AG09319 (cell line): ENCODE data around the gene TMEM151A.
"Not testable (repeated sequence)": the region's sequence is repeated elsewhere in the genome, so short reads cannot be mapped to it uniquely, and the experiment has no call there.

Source experiments
- DNase-seq: peaks from one replicate; pipeline ENCODE4 v3.0.0-alpha.2; 2010; ENCODE audit warnings: low read depth; ENCODE audit errors: extremely low read depth
- TF ChIP-seq, protein P1 (sequence below): IDR thresholded peaks from 2 replicates; pipeline ENCODE4 v1.5.1; 2011; ENCODE audit warnings: low read depth, mild to moderate bottlenecking, inconsistent platforms, low read length, moderate library complexity

TMEM151A gene

DNA sequence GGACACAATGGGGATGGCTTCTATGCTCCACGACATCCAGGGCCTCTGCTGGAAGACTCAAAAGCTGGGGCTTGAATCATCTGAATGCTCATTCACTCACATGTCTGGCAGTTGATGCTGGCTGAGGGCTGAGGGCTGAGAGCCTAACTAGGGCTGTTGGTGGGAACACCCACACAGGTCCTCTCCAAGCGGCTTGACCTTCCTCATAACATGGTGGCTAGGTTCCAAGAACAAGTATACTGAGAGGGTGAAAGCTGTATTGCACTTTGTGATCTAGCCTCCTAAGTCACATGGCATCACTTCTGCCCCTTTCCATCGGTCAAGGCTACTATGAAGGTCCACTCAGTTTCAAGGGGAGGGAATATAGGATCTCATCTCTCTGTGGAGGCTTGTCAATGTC is 7.5 kb downstream of the TMEM151A start:
- no peak for DNase-seq
- TF ChIP-seq, protein P1, sequence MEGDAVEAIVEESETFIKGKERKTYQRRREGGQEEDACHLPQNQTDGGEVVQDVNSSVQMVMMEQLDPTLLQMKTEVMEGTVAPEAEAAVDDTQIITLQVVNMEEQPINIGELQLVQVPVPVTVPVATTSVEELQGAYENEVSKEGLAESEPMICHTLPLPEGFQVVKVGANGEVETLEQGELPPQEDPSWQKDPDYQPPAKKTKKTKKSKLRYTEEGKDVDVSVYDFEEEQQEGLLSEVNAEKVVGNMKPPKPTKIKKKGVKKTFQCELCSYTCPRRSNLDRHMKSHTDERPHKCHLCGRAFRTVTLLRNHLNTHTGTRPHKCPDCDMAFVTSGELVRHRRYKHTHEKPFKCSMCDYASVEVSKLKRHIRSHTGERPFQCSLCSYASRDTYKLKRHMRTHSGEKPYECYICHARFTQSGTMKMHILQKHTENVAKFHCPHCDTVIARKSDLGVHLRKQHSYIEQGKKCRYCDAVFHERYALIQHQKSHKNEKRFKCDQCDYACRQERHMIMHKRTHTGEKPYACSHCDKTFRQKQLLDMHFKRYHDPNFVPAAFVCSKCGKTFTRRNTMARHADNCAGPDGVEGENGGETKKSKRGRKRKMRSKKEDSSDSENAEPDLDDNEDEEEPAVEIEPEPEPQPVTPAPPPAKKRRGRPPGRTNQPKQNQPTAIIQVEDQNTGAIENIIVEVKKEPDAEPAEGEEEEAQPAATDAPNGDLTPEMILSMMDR: no peak

DNA sequence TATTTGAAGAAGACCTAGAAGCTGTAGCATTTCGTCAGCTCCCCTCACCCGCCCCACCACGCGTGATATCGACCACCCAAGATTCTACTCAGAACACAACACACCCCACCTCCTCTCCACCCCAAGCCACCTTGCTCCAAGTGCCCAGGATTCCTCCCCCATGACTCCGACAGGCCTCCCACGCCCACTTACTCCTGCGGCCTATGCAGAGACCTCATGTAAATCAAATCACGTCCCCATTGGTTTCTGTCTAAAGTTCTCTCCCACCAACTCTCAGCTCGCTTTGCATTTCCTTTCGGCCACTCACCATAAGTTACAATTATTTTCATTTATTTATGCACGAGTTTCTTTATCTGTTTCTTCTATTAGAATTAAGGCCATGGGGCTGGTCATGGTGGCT is 11.0 kb downstream of the TMEM151A start:
- no peak for DNase-seq
- TF ChIP-seq, protein P1: no peak

DNA sequence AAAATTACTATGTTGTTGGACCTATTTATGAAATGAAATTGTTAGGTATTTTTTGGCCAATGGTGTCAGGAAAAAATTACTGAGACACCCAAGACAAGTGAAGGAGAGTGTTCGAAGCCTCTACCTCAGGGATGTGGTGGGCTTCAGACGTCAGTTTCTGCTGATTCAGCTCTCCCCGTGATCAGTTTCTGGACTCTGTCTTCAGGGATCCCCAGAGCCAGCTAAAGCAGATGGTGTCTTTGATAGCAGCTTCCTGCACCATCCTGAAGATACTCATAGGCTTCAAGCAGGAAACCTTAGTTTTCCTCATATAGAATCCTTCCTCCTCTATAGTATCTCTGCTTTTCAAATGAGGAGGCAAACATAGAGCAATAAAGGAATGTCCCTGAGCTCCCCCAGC is 17.8 kb downstream of the TMEM151A start:
- TF ChIP-seq, protein P1: no peak
- no peak for DNase-seq

DNA sequence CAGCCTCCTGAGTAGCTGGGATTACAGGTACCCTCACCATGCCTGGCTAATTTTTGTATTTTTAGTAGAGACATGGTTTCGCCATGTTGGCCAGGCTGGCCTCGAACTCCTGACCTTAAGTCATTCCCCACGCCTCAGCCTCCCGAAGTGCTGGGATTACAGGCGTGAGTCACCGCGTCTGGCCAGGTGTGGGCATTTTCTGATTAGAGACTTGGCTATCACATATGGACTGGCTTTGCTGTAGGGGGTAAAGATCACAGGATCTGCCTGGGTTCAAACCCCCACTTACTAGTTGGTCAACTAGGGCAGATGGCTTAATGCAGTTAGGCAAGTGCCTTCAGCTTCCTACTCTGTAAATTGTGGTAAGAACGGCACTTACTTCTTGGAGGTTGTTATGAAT is 18.6 kb downstream of the TMEM151A start:
- no peak for DNase-seq
- TF ChIP-seq, protein P1: no peak

DNA sequence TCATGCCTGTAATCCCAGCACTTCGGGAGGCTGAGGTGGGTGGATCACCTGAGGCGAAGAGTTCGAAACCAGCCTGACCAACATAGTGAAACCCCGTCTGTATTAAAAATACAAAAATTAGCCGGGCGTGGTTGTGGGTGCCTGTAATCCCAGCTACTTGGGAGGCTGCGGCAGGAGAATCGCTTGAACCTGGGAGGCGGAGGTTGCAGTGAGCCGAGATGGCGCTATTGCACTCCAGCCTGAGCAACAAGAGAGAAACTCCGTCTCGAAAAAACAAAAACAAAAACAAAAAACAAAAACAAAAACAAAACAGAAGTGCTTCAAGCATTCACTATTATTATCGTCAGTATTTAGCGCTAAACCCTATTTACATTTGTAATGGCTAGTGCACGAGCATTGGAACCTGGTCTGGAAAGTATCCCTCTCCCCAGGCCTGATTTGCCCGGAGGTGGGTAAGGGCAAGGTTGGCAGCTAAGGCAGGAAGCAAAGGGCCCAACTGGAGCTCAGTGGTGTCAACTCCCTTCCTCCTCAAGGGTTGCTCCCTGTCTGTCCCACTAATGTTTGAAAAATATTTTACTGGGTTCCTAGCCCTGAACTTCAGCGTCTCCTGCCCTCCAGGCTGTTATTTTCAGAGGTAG is 19.2 kb downstream of the TMEM151A start:
- DNase-seq: not testable (repeated sequence)

DNA sequence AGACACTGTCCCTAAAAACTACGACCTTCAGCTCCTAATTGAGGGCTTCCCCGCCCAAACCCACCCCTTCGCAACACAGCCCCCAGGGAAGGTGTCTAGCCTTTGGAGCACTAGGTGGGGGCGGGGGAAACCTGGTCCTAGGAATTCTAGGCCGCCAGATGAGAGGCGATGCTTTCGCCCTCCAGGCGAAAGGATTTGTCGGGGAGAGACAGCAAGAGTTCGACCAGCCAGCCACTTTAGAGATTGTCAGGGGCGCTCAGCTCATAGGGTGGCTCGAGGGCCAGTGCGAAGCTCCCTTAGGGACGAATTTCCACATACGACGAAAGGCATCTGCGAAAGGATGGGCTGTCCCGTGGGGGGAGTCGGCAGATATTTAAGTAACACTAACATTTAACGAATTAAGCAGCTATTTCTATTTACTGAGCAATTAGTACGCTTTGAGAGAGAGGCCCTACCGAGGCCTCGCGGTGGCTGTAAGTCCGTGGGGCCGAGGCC is 19.8 kb downstream of the TMEM151A start:
- TF ChIP-seq, protein P1: no peak
- DNase-seq: no peak

DNA sequence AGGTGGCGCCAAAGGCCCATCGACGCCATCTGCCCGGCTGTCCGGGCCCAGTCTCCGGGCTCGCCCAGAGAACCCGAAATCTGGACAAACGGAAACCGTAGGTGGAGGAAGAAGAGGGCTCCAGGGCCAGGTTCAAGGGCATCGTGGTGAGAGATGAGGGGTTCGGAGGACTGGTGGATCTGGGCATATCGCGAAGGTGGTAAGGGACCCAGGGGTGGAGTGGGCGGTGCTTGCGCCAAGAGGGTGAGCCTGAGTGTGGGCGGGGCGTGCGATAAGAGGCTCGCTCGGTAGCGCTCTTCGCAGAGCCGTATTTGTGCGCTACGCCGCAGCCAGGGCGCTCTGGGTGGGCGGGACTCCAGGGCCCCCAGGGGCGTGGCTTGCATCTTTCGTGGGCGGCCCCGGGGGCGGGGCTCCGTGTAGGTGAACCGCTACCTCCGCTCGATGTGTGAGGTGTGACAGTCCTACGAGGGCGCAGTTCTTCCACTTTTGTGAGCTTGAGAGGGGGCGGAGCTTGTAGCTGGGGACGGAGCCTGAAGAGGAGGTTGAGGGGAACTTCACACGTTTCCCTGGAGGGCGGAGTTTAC is 20.4 kb downstream of the TMEM151A start:
- TF ChIP-seq, protein P1: peak; percentile 94
- DNase-seq: peak; percentile 77
